B cell (primary cell): ENCODE measurements around the gene HMGB4. TPM values are rescaled to one million over a fixed set of nuclear protein-coding genes. Genes with fewer than 3 reads are reported as not detected.

Source experiments
- ATAC-seq: fragments of 200-7000 bp; cut with Tn5 transposase; one replicate; pipeline ENCODE4 v1.10.0; 2021; ENCODE audit warnings: low read depth, mild to moderate bottlenecking, moderate number of reproducible peaks, moderate library complexity
- CTCF ChIA-PET: fragments of 350-600 bp; sonication (Branson Sonifier 250); formaldehyde crosslinking; loops from one replicate; lab custom pipeline; 2021; ENCODE audit warnings: antibody characterized with exemption, inconsistent platforms; lab: Charles Lee
- POLR2A ChIA-PET: fragments of 350-600 bp; sonication (Branson Sonifier 250); formaldehyde crosslinking; loops from one replicate; lab custom pipeline; 2021; ENCODE audit warnings: antibody characterized with exemption; lab: Charles Lee
- DNase-seq: peaks from one replicate; pipeline ENCODE4 v3.0.0; 2013
- H2AFZ ChIP-seq: 2 replicates; pipeline ENCODE4 v1.6.1; 2012; ENCODE audit warnings: mild to moderate bottlenecking, low read depth, low read length; ENCODE audit not compliant: insufficient read depth, poor library complexity, severe bottlenecking
- H3K27ac ChIP-seq, 2 donors: 1 replicate in 1 of 2; 2 replicates in 1 of 2; pipeline ENCODE4 v1.5.1; 2012 to 2013; ENCODE audit warnings: low read length in 2 of 2, mild to moderate bottlenecking in 2 of 2, moderate library complexity in 1 of 2
- H3K27me3 ChIP-seq, 4 experiments: fragments of 200-600 bp in 1 of 4; sonication (generic) in 1 of 4; replicated peaks in 1 of 4; 1 replicate in 2 of 4; 2 replicates in 2 of 4; pipeline versions ENCODE4 v1.6.1 to v1.7.0; 2013 to 2016; ENCODE audit warnings: low read length in 3 of 4, mild to moderate bottlenecking in 2 of 4, mixed read lengths in 1 of 4, moderate library complexity in 1 of 4; ENCODE audit not compliant: insufficient read depth in 4 of 4, control insufficient read depth in 3 of 4; ENCODE audit errors: control extremely low read depth in 1 of 4
- H3K36me3 ChIP-seq, 2 experiments: replicated peaks in 1 of 2; 1 replicate in 1 of 2; 2 replicates in 1 of 2; pipeline versions ENCODE4 v1.6.1 to v1.7.1; 2013; ENCODE audit warnings: low read length in 1 of 2; ENCODE audit not compliant: insufficient read depth in 2 of 2, control insufficient read depth in 1 of 2; ENCODE audit errors: control extremely low read depth in 1 of 2, extremely low read depth in 1 of 2
- H3K4me1 ChIP-seq, 2 donors: fragments of 200-600 bp in 1 of 2; sonication (generic) in 1 of 2; 1 replicate in 1 of 2; 2 replicates in 1 of 2; pipeline versions ENCODE4 v1.5.1 to v1.6.1; 2013 to 2017; ENCODE audit warnings: low read length in 2 of 2; ENCODE audit not compliant: control insufficient read depth in 2 of 2, insufficient read depth in 2 of 2
- H3K4me2 ChIP-seq: replicated peaks from 2 replicates; pipeline ENCODE3; 2012; ENCODE audit warnings: mild to moderate bottlenecking, low read depth, low read length; ENCODE audit not compliant: poor library complexity, severe bottlenecking
- H3K4me3 ChIP-seq, 5 experiments: fragments of 200-600 bp in 1 of 5; sonication (generic) in 1 of 5; 1 replicate in 3 of 5; 2 replicates in 2 of 5; pipeline versions ENCODE4 v1.5.1 to v1.7.0; 2011 to 2016; ENCODE audit warnings: low read length in 4 of 5, mild to moderate bottlenecking in 4 of 5, low read depth in 2 of 5, control low read depth in 1 of 5, moderate library complexity in 1 of 5; ENCODE audit not compliant: insufficient read depth in 1 of 5; ENCODE audit errors: control extremely low read depth in 1 of 5, extremely low read depth in 1 of 5
- H3K79me2 ChIP-seq: fragments of 200-600 bp; sonication (generic); one replicate; pipeline ENCODE4 v1.6.0; 2016; ENCODE audit warnings: low read length; ENCODE audit not compliant: control insufficient read depth, insufficient read depth
- H3K9ac ChIP-seq: fragments of 200-600 bp; sonication (generic); 2 replicates; pipeline ENCODE4 v1.6.1; 2017; ENCODE audit warnings: mild to moderate bottlenecking, low read length, moderate library complexity
- H3K9me3 ChIP-seq, 3 donors: one replicate each; pipeline versions ENCODE4 v1.6.1 to v1.7.1; 2013; ENCODE audit warnings: low read length in 2 of 3; ENCODE audit not compliant: control insufficient read depth in 2 of 3, insufficient read depth in 1 of 3; ENCODE audit errors: control extremely low read depth in 1 of 3
- H4K20me1 ChIP-seq: 2 replicates; pipeline ENCODE4 v1.6.0; 2012; ENCODE audit warnings: mild to moderate bottlenecking, low read length; ENCODE audit not compliant: insufficient read depth, control insufficient read depth, poor library complexity, severe bottlenecking
- H3K27ac Mint-ChIP-seq: one replicate; pipeline ENCODE4 v1.8.0; 2021; ENCODE audit warnings: mixed read lengths
- H3K27me3 Mint-ChIP-seq: one replicate; pipeline ENCODE4 v1.8.0; 2021; ENCODE audit warnings: mixed read lengths
- H3K4me1 Mint-ChIP-seq: one replicate; pipeline ENCODE4 v1.8.0; 2021; ENCODE audit warnings: mixed read lengths
- H3K4me3 Mint-ChIP-seq: one replicate; pipeline ENCODE4 v1.8.0; 2021; ENCODE audit warnings: mixed read lengths
- H3K9me3 Mint-ChIP-seq: one replicate; pipeline ENCODE4 v1.8.0; 2022; ENCODE audit warnings: mixed read lengths; ENCODE audit not compliant: insufficient read depth
- CTCF ChIP-seq: fragments of 200-600 bp; IDR thresholded peaks from one replicate; pipeline ENCODE4 v1.8.0; 2022; ENCODE audit warnings: antibody characterized with exemption, mild to moderate bottlenecking
- EZH2 ChIP-seq: IDR thresholded peaks from 2 replicates; pipeline ENCODE4 v1.6.1; 2012; ENCODE audit warnings: borderline replicate concordance, low read depth, mild to moderate bottlenecking, moderate library complexity, low read length; ENCODE audit not compliant: insufficient read depth, poor library complexity, severe bottlenecking
- WGBS: methylation state at CpG from one replicate; pipeline ENCODE4 v1.1.5; 2013; ENCODE audit warnings: missing lambda C conversion rate; ENCODE audit not compliant: insufficient coverage; 5-methylcytosine and 5-hydroxymethylcytosine counted together
- intact Hi-C: fragments of 100-400 bp; cut with micrococcal nuclease; formaldehyde crosslinking; loops from one replicate; pipeline ENCODE4 v1.10.0; 2022
- polyA plus RNA-seq: library from polyadenylated mRNA; depleted of rRNA; stranded (reverse); fragments of >200 nt; gene quantifications from 2 replicates; pipeline ENCODE4 v1.2.3, GENCODE V29; 2012
- total RNA-seq, 2 donors: library from RNA; stranded (reverse); fragments of 120-200 nt in 1 of 2; gene quantifications; 1 replicate in 1 of 2; 2 replicates in 1 of 2; pipeline versions ENCODE4 v1.2.3 to v1.2.4, GENCODE V29; 2013 to 2022

Gene HMGB4
- total and polyA plus RNA-seq, 2 donors (not counting 1 experiment from before 2014, with no cell fraction given) = not detected

DNA sequence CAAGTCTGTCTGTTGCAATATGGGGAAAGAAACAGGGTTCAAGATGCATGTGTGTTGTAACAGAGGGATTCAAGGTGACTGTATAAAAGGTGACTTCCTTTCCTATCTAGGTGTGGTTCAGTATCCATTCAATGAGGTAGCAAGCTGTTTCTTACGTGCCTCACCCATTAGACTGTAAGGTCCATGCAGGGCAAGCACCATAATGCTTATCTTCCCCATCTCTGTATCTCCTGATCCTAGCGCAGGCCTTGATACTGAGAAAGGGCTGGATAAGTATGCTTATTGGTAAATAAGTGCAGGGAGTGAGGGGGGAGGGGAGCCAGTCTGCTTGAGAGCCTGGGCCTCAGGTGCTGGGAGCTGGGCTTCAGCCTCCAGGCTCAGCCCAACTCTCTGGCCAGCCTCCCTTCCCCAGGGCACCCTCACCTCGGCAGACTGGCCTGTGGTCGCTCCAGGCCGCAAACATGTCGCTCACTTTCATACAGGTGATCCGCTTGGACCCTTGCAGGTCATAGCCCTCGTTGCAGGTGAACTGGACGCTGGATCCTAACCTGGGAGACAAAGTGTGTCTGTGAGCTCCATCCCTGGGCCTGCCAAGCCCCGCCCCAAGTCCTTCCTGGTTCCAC, 44.5 kb upstream of the HMGB4 start:
- Histone ChIP-seq H3K4me3 (no peak overlapping the region), H3K79me2 (no peaks in the 10 kb centered on the region), H4K20me1 (no peaks in the 10 kb centered on the region), H3K9ac (no peak overlapping the region), H3K4me2 (no peak overlapping the region), H3K27ac (no peak overlapping the region), H3K36me3 (no peaks in the 10 kb centered on the region), H3K4me1 (no peaks in the 10 kb centered on the region), H3K27me3 (peaks cover 0 to 3% (median 0%) of the 10 kb centered on the region in 4 experiments), H2AFZ (no peak overlapping the region), H3K9me3 (peaks cover 0 to 7% (median 0%) of the 10 kb centered on the region in 3 donors)
- CTCF ChIA-PET = no interaction called here
- H3K9me3 Mint-ChIP-seq = no peaks in the 10 kb centered on the region
- peaks cover 17% of the 10 kb centered on the region for H3K27me3 Mint-ChIP-seq
- intact Hi-C loops = no loop called here
- no peaks in the 10 kb centered on the region for H3K4me1 Mint-ChIP-seq
- H3K27ac Mint-ChIP-seq = no peak overlapping the region
- ATAC-seq = no peak
- TF ChIP-seq CTCF (no peak), EZH2 (no peak)
- no peak overlapping the region for H3K4me3 Mint-ChIP-seq
- POLR2A ChIA-PET = no interaction called here
- WGBS = 85% methylated on average over 8 of the region's 10 CpGs
- DNase-seq = no peak

DNA sequence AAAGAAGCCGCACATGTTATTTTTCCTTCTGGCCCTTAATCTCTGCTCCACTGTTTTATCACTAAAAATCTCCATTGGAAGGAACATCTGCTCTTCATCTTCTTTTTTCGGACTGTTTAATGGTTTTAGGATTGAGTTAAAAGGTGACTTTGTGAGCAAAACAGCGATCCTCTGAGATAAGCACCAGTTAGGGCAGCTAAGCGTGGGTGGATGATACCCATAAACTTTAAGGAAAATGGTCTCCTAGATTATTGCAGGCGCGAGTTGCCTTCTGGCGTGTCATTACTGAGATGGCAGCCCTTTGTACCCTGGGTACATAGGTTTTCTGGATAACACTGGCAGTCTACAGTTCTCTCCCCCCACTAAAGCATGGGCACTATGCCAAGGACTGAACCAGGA, 44.0 kb upstream of the HMGB4 start:
- no peak overlapping the region for H3K4me3 Mint-ChIP-seq
- Histone ChIP-seq H3K79me2 (no peaks in the 10 kb centered on the region), H3K27me3 (peaks cover 0 to under 1% (median 0%) of the 10 kb centered on the region in 4 experiments), H3K27ac (no peak overlapping the region), H3K4me1 (no peaks in the 10 kb centered on the region), H3K4me3 (no peak overlapping the region), H2AFZ (no peak overlapping the region), H4K20me1 (no peaks in the 10 kb centered on the region), H3K9ac (no peak overlapping the region), H3K36me3 (no peaks in the 10 kb centered on the region), H3K9me3 (peaks cover 0 to 8% (median 0%) of the 10 kb centered on the region in 3 donors), H3K4me2 (no peak overlapping the region)
- TF ChIP-seq CTCF = no peak
- TF ChIP-seq EZH2 = no peak
- ATAC-seq (no peak), DNase-seq (no peak)
- no peaks in the 10 kb centered on the region for H3K9me3 Mint-ChIP-seq
- 100% methylated on average over 4 of the region's 7 CpGs for WGBS
- ChIA-PET POLR2A (no interaction called here), CTCF (no interaction called here)
- no peaks in the 10 kb centered on the region for H3K4me1 Mint-ChIP-seq
- peaks cover 12% of the 10 kb centered on the region for H3K27me3 Mint-ChIP-seq
- no peak overlapping the region for H3K27ac Mint-ChIP-seq
- intact Hi-C loops = no loop called here
